HEK293 (cell line): Measurements from ENCODE around the gene TRNP1.

Source experiments
- BCL11A ChIP-seq: fragments of 450-650 bp; formaldehyde crosslinking; IDR thresholded peaks from 2 replicates; pipeline ENCODE4 v1.5.1; 2016; ENCODE audit warnings: low read depth, missing biosample characterization, missing genetic modification characterization
- SALL2 ChIP-seq: fragments of 450-650 bp; formaldehyde crosslinking; IDR thresholded peaks from 2 replicates; pipeline ENCODE4 v1.5.0; 2017; ENCODE audit warnings: missing biosample characterization, mild to moderate bottlenecking, missing genetic modification characterization, borderline replicate concordance
- ZBTB1 ChIP-seq: fragments of 450-650 bp; formaldehyde crosslinking; IDR thresholded peaks from 2 replicates; pipeline ENCODE4 v1.5.1; 2016; ENCODE audit warnings: missing biosample characterization, missing genetic modification characterization
- ZFP3 ChIP-seq: fragments of 450-650 bp; formaldehyde crosslinking; IDR thresholded peaks from 2 replicates; pipeline ENCODE4 v1.5.1; 2016; ENCODE audit warnings: low read depth, missing biosample characterization, missing genetic modification characterization
- ZNF140 ChIP-seq: fragments of 450-650 bp; formaldehyde crosslinking; IDR thresholded peaks from 2 replicates; pipeline ENCODE4 v1.5.1; 2016; ENCODE audit warnings: missing biosample characterization, missing genetic modification characterization
- ZNF248 ChIP-seq: fragments of 450-650 bp; formaldehyde crosslinking; IDR thresholded peaks from 2 replicates; pipeline ENCODE4 v1.5.1; 2017; ENCODE audit warnings: missing biosample characterization, missing genetic modification characterization
- ZNF274 ChIP-seq, 2 experiments: fragments of 200-500 bp in 1 of 2; fragments of 450-650 bp in 1 of 2; sonication (Bioruptor generic) in 1 of 2; formaldehyde crosslinking in 1 of 2; IDR thresholded peaks; 2 replicates each; pipeline versions ENCODE4 v1.5.1 to v1.6.1; 2014 to 2016; ENCODE audit warnings: borderline replicate concordance in 1 of 2, inconsistent platforms in 1 of 2, low read length in 1 of 2, missing biosample characterization in 1 of 2, missing genetic modification characterization in 1 of 2
- ZNF660 ChIP-seq: fragments of 450-650 bp; IDR thresholded peaks from 2 replicates; pipeline ENCODE4 v1.5.1; 2018; ENCODE audit warnings: missing biosample characterization, mild to moderate bottlenecking, missing genetic modification characterization
- ZNF670 ChIP-seq: fragments of 450-650 bp; formaldehyde crosslinking; IDR thresholded peaks from 2 replicates; pipeline ENCODE4 v1.5.1; 2016; ENCODE audit warnings: missing biosample characterization, missing genetic modification characterization, low read depth
- ZNF701 ChIP-seq: fragments of 450-650 bp; formaldehyde crosslinking; IDR thresholded peaks from 2 replicates; pipeline ENCODE4 v1.5.1; 2016; ENCODE audit warnings: missing biosample characterization, missing genetic modification characterization
- ZNF830 ChIP-seq: fragments of 450-650 bp; IDR thresholded peaks from 2 replicates; pipeline ENCODE4 v1.5.0; 2018; ENCODE audit warnings: missing biosample characterization, missing genetic modification characterization, low read depth, mild to moderate bottlenecking, moderate library complexity
- ZSCAN18 ChIP-seq: fragments of 450-650 bp; formaldehyde crosslinking; IDR thresholded peaks from 2 replicates; pipeline ENCODE4 v1.5.1; 2016; ENCODE audit warnings: missing biosample characterization, missing genetic modification characterization
- TF ChIP-seq, protein P1 (sequence below): fragments of 450-650 bp; formaldehyde crosslinking; IDR thresholded peaks from 2 replicates; pipeline ENCODE4 v1.5.1; 2016; ENCODE audit warnings: missing biosample characterization, missing genetic modification characterization
- TF ChIP-seq, protein P2 (sequence below): fragments of 450-650 bp; formaldehyde crosslinking; IDR thresholded peaks from 2 replicates; pipeline ENCODE4 v1.5.1; 2016; ENCODE audit warnings: missing biosample characterization, missing genetic modification characterization

DNA sequence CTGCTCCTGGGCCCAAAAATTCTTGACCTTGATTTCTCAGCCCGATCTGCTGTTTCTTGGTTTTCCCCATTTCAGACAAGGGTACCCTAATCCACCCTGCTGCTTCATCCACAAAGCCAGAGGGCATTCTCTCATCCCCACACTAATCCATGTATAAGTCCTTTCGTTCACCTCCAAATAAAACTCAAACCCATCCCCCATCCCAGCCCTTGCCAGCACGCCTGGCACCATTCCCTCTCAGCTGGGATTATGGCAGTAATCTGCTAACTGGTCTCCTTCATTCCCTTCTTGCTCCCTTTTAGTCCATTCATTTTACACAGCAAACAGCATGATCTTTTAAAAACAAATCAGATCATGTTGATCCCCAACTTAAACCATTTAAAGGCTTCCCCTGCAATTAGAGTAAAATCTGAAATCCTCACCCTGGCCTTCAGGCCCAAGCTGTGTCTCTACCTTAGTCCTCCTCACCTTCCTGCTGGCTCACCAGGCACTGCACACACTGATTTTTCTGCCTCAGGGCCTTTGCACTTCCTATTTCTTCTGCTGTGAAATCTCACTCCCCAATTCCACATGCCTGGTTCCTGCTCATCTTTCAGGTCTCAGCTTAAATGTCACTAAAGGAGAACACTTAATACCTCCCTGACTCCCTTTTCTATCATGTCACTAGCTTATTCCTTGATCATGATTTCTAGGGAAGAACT, 12.2 kb upstream of the TRNP1 start:
- no peak for TF ChIP-seq ZFP3 (tag by site-specific recombination)
- no peak for TF ChIP-seq BCL11A (tag by site-specific recombination)
- TF ChIP-seq, protein P1, sequence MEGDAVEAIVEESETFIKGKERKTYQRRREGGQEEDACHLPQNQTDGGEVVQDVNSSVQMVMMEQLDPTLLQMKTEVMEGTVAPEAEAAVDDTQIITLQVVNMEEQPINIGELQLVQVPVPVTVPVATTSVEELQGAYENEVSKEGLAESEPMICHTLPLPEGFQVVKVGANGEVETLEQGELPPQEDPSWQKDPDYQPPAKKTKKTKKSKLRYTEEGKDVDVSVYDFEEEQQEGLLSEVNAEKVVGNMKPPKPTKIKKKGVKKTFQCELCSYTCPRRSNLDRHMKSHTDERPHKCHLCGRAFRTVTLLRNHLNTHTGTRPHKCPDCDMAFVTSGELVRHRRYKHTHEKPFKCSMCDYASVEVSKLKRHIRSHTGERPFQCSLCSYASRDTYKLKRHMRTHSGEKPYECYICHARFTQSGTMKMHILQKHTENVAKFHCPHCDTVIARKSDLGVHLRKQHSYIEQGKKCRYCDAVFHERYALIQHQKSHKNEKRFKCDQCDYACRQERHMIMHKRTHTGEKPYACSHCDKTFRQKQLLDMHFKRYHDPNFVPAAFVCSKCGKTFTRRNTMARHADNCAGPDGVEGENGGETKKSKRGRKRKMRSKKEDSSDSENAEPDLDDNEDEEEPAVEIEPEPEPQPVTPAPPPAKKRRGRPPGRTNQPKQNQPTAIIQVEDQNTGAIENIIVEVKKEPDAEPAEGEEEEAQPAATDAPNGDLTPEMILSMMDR (tag by site-specific recombination), result no peak
- TF ChIP-seq ZNF140 (tag by site-specific recombination), result no peak
- TF ChIP-seq ZNF248 (tag by site-specific recombination), result no peak
- no peak for TF ChIP-seq SALL2 (tag by site-specific recombination)
- no peak for TF ChIP-seq ZBTB1
- no peak for TF ChIP-seq ZSCAN18 (tag by site-specific recombination)
- TF ChIP-seq ZNF274 (IDR thresholded peaks at IDR 0.05; ENCODE audit: low read length), result no peak
- no peak for TF ChIP-seq ZNF274 (tag by site-specific recombination; IDR thresholded peaks at IDR 0.05; ENCODE audit: borderline replicate concordance)
- TF ChIP-seq ZNF701 (tag by site-specific recombination), result no peak
- TF ChIP-seq ZNF660 (tag by site-specific recombination), result no peak
- TF ChIP-seq ZNF670 (tag by site-specific recombination), result no peak
- TF ChIP-seq ZNF830 (tag by site-specific recombination), result no peak
- TF ChIP-seq, protein P2, sequence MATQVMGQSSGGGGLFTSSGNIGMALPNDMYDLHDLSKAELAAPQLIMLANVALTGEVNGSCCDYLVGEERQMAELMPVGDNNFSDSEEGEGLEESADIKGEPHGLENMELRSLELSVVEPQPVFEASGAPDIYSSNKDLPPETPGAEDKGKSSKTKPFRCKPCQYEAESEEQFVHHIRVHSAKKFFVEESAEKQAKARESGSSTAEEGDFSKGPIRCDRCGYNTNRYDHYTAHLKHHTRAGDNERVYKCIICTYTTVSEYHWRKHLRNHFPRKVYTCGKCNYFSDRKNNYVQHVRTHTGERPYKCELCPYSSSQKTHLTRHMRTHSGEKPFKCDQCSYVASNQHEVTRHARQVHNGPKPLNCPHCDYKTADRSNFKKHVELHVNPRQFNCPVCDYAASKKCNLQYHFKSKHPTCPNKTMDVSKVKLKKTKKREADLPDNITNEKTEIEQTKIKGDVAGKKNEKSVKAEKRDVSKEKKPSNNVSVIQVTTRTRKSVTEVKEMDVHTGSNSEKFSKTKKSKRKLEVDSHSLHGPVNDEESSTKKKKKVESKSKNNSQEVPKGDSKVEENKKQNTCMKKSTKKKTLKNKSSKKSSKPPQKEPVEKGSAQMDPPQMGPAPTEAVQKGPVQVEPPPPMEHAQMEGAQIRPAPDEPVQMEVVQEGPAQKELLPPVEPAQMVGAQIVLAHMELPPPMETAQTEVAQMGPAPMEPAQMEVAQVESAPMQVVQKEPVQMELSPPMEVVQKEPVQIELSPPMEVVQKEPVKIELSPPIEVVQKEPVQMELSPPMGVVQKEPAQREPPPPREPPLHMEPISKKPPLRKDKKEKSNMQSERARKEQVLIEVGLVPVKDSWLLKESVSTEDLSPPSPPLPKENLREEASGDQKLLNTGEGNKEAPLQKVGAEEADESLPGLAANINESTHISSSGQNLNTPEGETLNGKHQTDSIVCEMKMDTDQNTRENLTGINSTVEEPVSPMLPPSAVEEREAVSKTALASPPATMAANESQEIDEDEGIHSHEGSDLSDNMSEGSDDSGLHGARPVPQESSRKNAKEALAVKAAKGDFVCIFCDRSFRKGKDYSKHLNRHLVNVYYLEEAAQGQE (tag by site-specific recombination), result no peak
